NCI-H2171 (cell line): ENCODE data around the gene SH2D3A.
"Not testable (repeated sequence)": the region's sequence is repeated elsewhere in the genome, so short reads cannot be mapped to it uniquely, and the experiment has no call there.

Experiments used
- DNase-seq: peaks from one replicate; lab custom pipeline; 2025; lab: John Stamatoyannopoulos, UW

Gene SH2D3A

GRCh38 chr19:6761053-6761676 lies 6.1 kb downstream of the SH2D3A start:
- no peak for DNase-seq

GRCh38 chr19:6760606-6761005 lies 6.6 kb downstream of the SH2D3A start:
- no peak for DNase-seq

- DNase-seq, result no peak
These were observed 12.4 kb downstream of the SH2D3A start for GRCh38 chr19:6754653-6755463.

- DNase-seq, result no peak
These were observed 13.1 kb downstream of the SH2D3A start for GRCh38 chr19:6754136-6754535.

GRCh38 chr19:6753178-6754031 lies 13.8 kb downstream of the SH2D3A start:
- no peak for DNase-seq

- DNase-seq, result no peak
These were observed 14.7 kb downstream of the SH2D3A start for GRCh38 chr19:6752256-6753177.

GRCh38 chr19:6751189-6751588 lies 16.0 kb downstream of the SH2D3A start:
- DNase-seq, result no peak

GRCh38 chr19:6750062-6750461 lies 17.2 kb downstream of the SH2D3A start:
- no peak for DNase-seq

- DNase-seq, result not testable (repeated sequence)
These were observed 18.7 kb downstream of the SH2D3A start for GRCh38 chr19:6748543-6748942.

- no peak for DNase-seq
These were observed 21.3 kb downstream of the SH2D3A start for GRCh38 chr19:6745965-6746364.

GRCh38 chr19:6744381-6745301 lies 22.6 kb downstream of the SH2D3A start:
- DNase-seq, result peak; percentile 6

GRCh38 chr19:6743714-6744380 lies 23.4 kb downstream of the SH2D3A start:
- no peak for DNase-seq

- no peak for DNase-seq
These were observed 24.2 kb downstream of the SH2D3A start for GRCh38 chr19:6743066-6743465.

GRCh38 chr19:6740589-6741343 lies 26.5 kb downstream of the SH2D3A start:
- no peak for DNase-seq

GRCh38 chr19:6739883-6740588 lies 27.2 kb downstream of the SH2D3A start:
- no peak for DNase-seq

- peak; percentile 66 for DNase-seq
These were observed 27.8 kb downstream of the SH2D3A start, which contains the start of gene TRIP10 for GRCh38 chr19:6739390-6739882. Gene TRIP10, plus strand, starts transcription at chr19:6739680. Its CDS starts 82 bp downstream, at chr19:6739762.

GRCh38 chr19:6738787-6739389 lies 28.3 kb downstream of the SH2D3A start:
- peak; percentile 77 for DNase-seq
